Tracheal epithelial cell (primary cell): ENCODE results near the gene KRTAP4-2. TPM values are rescaled to one million over a fixed set of nuclear protein-coding genes. Genes with fewer than 3 reads are reported as not detected.

Experiments
- total RNA-seq: library from RNA; depleted of rRNA; stranded (reverse); fragments of >200 nt; gene quantifications from 2 replicates; pipeline ENCODE4 v1.2.1, GENCODE V29; 2014

KRTAP4-2 gene
- not detected in 2 replicates for total RNA-seq

GRCh38 chr17:41177727-41178271 is at the start of gene KRTAP4-2:
Gene KRTAP4-2 (minus strand): TSS chr17:41178221. CDS start chr17:41178164, 57 bp downstream.

GRCh38 chr17:41226598-41227095 is 48.6 kb upstream of the KRTAP4-2 start, which contains the start of gene KRTAP9-2:
Gene KRTAP9-2 (plus strand): TSS chr17:41226648. CDS start chr17:41226655, 7 bp downstream.

GRCh38 chr17:41189837-41190318 is 11.9 kb upstream of the KRTAP4-2 start, which contains the start of gene KRTAP9-1:
Gene KRTAP9-1 (plus strand): TSS chr17:41189887. CDS start chr17:41189887, 0 bp downstream.

GRCh38 chr17:41184480-41184961 is 6.5 kb upstream of the KRTAP4-2 start, which contains the start of gene KRTAP4-1:
Gene KRTAP4-1 (minus strand): TSS chr17:41184911. CDS start chr17:41184854, 57 bp downstream.

GRCh38 chr17:41168121-41168520 is 9.9 kb downstream of the KRTAP4-2 start, which contains the start of gene KRTAP4-3:
Gene KRTAP4-3 (minus strand): TSS chr17:41168221. CDS start chr17:41168172, 49 bp downstream.

GRCh38 chr17:41160648-41161047 is 17.4 kb downstream of the KRTAP4-2 start, which contains the start of gene KRTAP4-4:
Gene KRTAP4-4 (minus strand): TSS chr17:41160748. CDS start chr17:41160691, 57 bp downstream.

GRCh38 chr17:41149652-41149985 is 28.4 kb downstream of the KRTAP4-2 start, which contains the start of gene KRTAP4-5:
Gene KRTAP4-5 (minus strand): TSS chr17:41149825. CDS start chr17:41149767, 58 bp downstream.

GRCh38 chr17:41140360-41141131 is 37.5 kb downstream of the KRTAP4-2 start, which contains the start of gene KRTAP4-6:
Gene KRTAP4-6 (minus strand): TSS chr17:41140544. CDS start chr17:41140487, 57 bp downstream.

Other genes starting within 250 kb of the KRTAP4-2 start
- gene KRT23, start 240.6 kb downstream of the KRTAP4-2 start, total RNA-seq = 7.2 and 148 TPM in 2 replicates
- not detected in 2 replicates for gene KRT39, start 211.3 kb downstream of the KRTAP4-2 start, total RNA-seq
- gene KRT40, start 193.9 kb downstream of the KRTAP4-2 start, total RNA-seq = not detected in 2 replicates
- gene KRTAP3-3, start 184.1 kb downstream of the KRTAP4-2 start, total RNA-seq = not detected in 2 replicates
- not detected in 2 replicates for gene KRTAP3-2, start 178.3 kb downstream of the KRTAP4-2 start, total RNA-seq
- gene KRTAP3-1, start 169.1 kb downstream of the KRTAP4-2 start, total RNA-seq = not detected in 2 replicates
- 0.24 TPM in 1 of 2 replicates, not detected in the other for gene KRTAP1-5, start 151.0 kb downstream of the KRTAP4-2 start, total RNA-seq
- gene KRTAP1-4, start 148.0 kb downstream of the KRTAP4-2 start, total RNA-seq = not detected in 2 replicates
- not detected in 2 replicates for gene KRTAP1-3, start 143.3 kb downstream of the KRTAP4-2 start, total RNA-seq
- 0.24 TPM in 1 of 2 replicates, not detected in the other for gene KRTAP1-1, start 136.8 kb downstream of the KRTAP4-2 start, total RNA-seq
- gene KRTAP2-1, start 130.9 kb downstream of the KRTAP4-2 start, total RNA-seq = not detected in 2 replicates
- not detected in 2 replicates for gene KRTAP2-2, start 123.0 kb downstream of the KRTAP4-2 start, total RNA-seq
- gene KRTAP2-3, start 118.1 kb downstream of the KRTAP4-2 start, total RNA-seq = 2.9 TPM in 1 of 2 replicates, not detected in the other
- not detected in 2 replicates for gene KRTAP2-4, start 112.3 kb downstream of the KRTAP4-2 start, total RNA-seq
- not detected in 2 replicates for gene KRTAP4-7, start 94.1 kb downstream of the KRTAP4-2 start, total RNA-seq
- gene KRTAP4-8, start 80.1 kb downstream of the KRTAP4-2 start, total RNA-seq = not detected in 2 replicates
- not detected in 2 replicates for gene KRTAP4-16, start 76.0 kb downstream of the KRTAP4-2 start, total RNA-seq
- not detected in 2 replicates for gene KRTAP4-9, start 72.8 kb downstream of the KRTAP4-2 start, total RNA-seq
- not detected in 2 replicates for gene KRTAP4-11, start 59.8 kb downstream of the KRTAP4-2 start, total RNA-seq
- not detected in 2 replicates for gene KRTAP4-12, start 54.0 kb downstream of the KRTAP4-2 start, total RNA-seq
- not detected in 2 replicates for gene KRTAP4-6, start 37.7 kb downstream of the KRTAP4-2 start, total RNA-seq
- gene KRTAP4-5, start 28.4 kb downstream of the KRTAP4-2 start, total RNA-seq = not detected in 2 replicates
- not detected in 2 replicates for gene KRTAP4-4, start 17.5 kb downstream of the KRTAP4-2 start, total RNA-seq
- gene KRTAP4-3, start 10.0 kb downstream of the KRTAP4-2 start, total RNA-seq = not detected in 2 replicates
- not detected in 2 replicates for gene KRTAP4-1, start 6.7 kb upstream of the KRTAP4-2 start, total RNA-seq
- gene KRTAP9-1, start 11.7 kb upstream of the KRTAP4-2 start, total RNA-seq = not detected in 2 replicates
- not detected in 2 replicates for gene KRTAP9-2, start 48.4 kb upstream of the KRTAP4-2 start, total RNA-seq
- gene KRTAP9-3, start 54.2 kb upstream of the KRTAP4-2 start, total RNA-seq = not detected in 2 replicates
- not detected in 2 replicates for gene KRTAP9-8, start 59.8 kb upstream of the KRTAP4-2 start, total RNA-seq
- gene KRTAP9-4, start 71.5 kb upstream of the KRTAP4-2 start, total RNA-seq = not detected in 2 replicates
- gene KRTAP9-9, start 77.2 kb upstream of the KRTAP4-2 start, total RNA-seq = not detected in 2 replicates
- gene KRTAP9-6, start 87.2 kb upstream of the KRTAP4-2 start, total RNA-seq = not detected in 2 replicates
- not detected in 2 replicates for gene KRTAP9-7, start 97.5 kb upstream of the KRTAP4-2 start, total RNA-seq
- gene KRTAP29-1, start 124.6 kb upstream of the KRTAP4-2 start, total RNA-seq = not detected in 2 replicates
- not detected in 2 replicates for gene KRTAP16-1, start 131.1 kb upstream of the KRTAP4-2 start, total RNA-seq
- gene KRTAP17-1, start 137.5 kb upstream of the KRTAP4-2 start, total RNA-seq = 0.24 TPM in 1 of 2 replicates, not detected in the other
- gene KRT33A, start 172.6 kb upstream of the KRTAP4-2 start, total RNA-seq = under 0.01 TPM in 1 of 2 replicates, not detected in the other
- 0.21 and 0.24 TPM in 2 replicates for gene KRT33B, start 191.6 kb upstream of the KRTAP4-2 start, total RNA-seq
- 0.43 and 7.0 TPM in 2 replicates for gene KRT34, start 204.1 kb upstream of the KRTAP4-2 start, total RNA-seq
- 0.24 TPM in 1 of 2 replicates, not detected in the other for gene KRT31, start 219.4 kb upstream of the KRTAP4-2 start, total RNA-seq
- not detected in 2 replicates for gene KRT37, start 246.4 kb upstream of the KRTAP4-2 start, total RNA-seq